Left forelimb (tissue), 1 donor: ENCODE results near the gene RARA.

Source experiments
- DNase-seq: peaks from one replicate; pipeline ENCODE4 v3.0.0-alpha.2; 2018; ENCODE audit warnings: low spot score

Gene RARA

DNA sequence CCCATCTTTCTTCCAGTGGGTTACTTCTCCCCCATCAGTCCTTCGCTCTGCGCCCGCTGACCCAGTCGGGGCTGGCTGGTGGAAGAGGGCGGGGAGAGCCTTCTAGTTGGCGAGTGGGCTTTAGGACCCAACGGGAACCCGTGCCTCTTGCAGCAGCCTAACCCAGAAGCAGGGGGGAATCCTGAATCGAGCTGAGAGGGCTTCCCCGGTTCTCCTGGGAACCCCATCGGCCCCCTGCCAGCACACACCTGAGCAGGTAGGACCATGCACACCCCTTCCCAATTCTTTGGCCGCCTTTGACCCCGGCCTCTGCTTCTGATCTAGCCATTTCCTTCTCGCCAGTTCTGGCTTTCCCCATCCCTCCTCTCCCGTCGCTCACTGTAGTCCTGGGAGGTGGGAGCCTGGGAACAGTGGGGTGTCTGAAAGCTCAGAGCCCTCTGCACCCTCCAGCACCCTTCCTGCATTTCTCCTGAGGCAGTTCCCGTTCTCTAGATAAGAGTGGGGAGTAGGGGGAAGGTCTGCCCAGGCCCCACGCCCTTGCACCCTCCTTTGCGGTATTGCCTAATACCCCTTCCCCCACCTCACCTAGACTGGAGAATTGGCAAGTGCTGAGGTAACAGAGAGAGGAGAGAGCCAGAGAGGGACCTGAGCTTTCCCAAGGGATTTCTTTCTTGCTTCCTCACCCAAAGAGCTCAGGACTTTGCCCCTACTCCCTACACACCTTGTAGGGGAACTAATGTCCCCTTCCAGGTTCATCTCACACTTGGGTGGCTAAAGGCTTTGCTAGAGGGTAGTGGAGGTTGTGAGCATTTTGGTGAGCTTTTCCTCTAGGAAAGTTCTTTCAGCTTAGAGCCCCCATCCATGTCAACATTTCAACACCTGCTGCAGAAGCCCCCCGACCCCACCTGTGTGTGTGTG is at the start of gene RARA:
RARA (plus strand) TSS at position 150 of the 918 bp plus-strand sequence. CDS start 22,039 bp downstream, outside the sequence.
- DNase-seq, result peak; percentile 78

DNA sequence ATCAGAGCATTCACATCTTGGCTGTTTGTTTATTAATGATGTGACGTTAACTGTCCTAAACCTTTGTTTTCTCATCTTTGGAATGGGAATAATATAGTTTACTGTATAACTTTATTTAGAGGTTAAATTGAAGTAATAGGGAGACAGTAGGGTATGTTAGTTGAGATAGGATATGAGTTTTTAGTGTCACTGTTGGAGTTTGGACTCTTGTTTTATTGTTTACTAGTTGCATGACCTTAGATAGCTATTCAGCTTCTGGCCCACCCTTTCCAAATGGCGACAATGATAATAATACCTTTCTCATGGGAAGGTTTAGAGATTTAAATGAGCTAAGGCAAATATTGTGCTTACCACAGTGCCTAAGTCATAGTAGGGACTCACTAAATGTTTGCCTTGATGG is 49.5 kb upstream of the RARA start:
- no peak for DNase-seq

- no peak for DNase-seq
These were observed 48.5 kb upstream of the RARA start for GRCh38 chr17:40260528-40260927.

GRCh38 chr17:40264458-40265185 is 44.4 kb upstream of the RARA start:
- DNase-seq, result no peak

DNA sequence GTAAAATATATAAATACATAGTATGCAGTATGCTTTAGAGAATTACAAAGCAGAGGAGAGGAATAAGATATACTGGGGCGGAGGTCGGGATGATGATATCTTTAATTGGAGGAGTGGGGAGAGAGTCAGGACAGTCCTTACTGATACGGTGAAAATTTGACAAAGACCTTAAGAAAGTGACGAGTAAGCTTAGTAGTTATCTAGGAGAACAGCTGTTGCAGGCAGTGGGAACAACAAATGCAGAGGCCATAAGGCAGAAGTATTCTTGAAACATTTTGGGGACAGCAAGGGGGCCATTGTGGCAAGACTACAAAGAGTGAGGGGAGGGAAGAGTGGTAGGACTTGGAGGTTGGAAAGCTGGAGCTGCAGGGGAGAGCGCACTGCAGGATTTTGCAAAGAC is 43.6 kb upstream of the RARA start:
- no peak for DNase-seq

DNA sequence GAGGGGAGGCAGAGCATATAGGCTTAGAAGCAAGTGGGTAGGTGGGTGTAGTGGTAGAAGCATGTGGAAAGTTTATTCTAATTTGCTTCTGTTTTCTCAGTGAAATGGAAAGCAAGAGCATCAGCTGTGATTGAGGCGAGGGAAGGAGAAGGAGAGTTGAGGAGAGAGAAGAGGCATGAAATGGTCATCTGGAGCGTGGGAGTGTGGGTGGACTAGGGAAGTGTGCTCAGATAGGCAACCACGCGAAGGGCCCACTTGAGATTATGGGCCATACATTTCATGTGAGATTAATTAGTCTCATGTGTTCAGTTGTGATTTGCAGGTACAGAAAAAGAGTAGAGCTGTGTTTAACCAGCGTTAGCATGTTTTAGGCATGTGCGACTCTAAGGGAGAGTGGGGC is 42.1 kb upstream of the RARA start:
- no peak for DNase-seq

DNA sequence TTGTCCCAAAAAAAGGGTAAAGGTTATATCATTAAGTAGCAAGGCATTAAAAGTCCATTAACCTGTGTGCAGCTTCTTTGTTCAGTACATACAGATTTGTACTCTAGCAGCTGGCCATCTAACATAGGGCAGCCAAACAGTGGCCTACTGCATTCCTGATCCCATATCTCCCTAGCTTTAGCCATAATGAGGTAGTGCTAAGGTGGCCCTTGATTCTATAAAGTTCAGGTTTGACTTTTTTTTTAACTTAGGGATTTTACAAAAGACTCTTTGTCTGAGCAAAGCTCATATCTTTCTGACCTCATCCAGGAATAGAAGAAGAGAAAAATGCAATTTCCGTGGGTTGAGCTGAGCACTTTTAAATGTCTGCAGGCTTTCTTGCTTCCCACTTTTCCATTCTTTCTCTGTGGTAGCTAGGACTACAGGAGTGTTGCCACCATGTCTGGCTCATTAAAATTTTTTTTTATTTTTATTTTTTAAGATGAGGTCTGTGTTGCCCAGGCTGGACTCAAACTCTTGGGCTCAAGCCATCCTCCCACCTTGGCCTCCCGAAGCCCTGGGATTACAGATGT is 40.8 kb upstream of the RARA start:
- no peak for DNase-seq

- DNase-seq, result no peak
These were observed 30.6 kb upstream of the RARA start for GRCh38 chr17:40278414-40278813.

DNA sequence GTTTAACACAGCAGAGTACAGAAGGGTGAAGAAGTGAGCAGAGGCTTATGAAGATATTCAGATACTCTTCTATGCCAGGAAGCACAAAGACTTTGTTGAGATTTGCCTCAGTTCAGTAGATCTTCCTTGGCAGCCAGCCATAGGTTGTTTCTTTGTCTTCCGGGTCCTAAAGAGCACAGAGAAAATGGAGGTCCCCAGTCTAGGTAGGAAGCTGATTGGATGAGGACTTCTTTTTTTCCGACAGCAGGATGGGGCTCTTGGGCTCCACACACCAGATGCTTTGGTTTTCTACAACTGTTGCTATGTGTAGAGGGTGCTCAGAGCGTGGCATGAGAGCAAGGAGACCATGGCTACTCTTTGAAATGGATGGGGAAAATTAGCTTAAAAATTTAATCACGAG is 29.6 kb upstream of the RARA start:
- DNase-seq, result no peak

- no peak for DNase-seq
These were observed 27.3 kb upstream of the RARA start for GRCh38 chr17:40281663-40282062.

DNA sequence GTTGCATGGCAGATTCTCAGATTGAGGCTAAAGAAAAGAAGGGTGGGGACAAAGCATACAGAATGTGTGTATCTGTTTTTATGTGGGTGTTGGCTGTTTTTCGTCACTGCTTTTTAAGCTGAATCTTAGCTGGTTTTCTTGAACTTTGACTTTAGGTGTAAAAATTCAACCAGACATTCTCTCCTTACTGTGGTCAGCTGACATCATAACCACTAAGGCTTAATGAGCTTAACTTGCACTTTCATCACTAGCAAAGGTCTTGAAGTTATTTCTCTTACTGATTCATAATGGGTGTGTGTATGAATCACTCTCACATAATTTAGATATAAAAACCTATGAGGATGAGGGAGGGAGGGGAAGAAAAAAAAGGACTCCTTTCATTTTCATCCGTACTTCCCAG is 25.3 kb upstream of the RARA start:
- no peak for DNase-seq

DNA sequence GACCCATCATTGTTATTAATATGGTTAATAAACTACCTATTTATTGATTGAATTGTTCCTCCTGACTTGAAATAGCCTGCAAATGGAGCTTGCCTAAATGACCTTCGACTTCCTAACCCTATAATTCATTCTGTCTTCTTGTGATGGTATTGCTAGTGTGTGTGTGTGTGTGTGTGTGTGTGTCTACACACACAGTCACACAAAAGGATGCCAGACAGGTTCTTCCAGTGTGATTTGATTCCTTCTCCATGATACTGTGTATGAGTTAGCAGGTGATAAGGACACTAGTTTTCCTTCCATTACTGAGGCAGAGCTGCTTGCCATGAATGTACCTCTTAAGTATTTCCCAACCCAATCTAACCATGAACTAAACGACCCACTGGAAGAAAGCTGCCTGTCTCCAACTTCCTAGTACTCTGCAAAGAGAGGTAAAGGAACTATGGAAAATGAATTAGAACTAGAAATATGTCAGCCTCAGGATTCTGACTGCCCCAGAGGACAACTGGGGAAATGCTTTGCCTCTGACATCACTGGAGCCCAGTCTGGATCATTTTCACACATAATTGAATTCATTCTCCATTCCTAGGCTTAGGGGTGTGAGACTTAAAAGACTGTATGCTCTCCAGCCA is 24.8 kb upstream of the RARA start:
- DNase-seq, result no peak

DNA sequence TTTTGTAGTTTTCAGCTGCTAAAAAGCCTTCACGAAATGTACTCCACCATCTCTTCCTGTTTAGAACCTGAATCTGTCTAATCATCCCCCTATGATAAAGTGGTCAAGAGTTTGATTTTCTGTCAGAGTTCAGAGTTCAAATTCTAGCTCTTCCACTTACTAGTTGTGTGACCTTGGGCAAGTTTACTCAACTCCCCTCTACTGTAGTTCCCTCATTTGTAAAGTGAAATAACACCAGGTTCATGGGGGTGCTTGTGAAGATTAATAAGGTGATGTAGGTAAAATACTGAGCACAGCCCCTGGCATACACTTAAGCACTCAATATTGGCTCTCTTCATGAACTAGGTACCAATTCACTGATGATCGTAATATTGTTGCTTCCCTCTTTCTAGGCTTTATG is 22.5 kb upstream of the RARA start:
- no peak for DNase-seq

DNA sequence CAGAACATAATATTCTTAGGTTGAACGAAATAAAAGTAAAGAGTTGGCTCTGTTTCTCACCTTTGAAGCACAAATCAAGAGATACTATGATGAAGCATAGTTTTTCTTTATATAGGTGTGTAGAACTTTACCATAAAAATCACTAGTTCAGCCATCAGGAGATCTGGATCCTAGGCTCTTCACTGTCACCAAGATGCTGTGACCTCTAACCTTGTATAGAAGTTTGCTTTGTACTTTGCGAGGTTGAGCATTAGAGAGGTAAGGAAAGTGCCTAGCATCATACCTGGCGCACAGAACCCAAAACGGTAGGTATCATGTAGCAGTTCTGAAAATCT is 21.9 kb upstream of the RARA start:
- DNase-seq, result no peak

GRCh38 chr17:40287494-40288369 is 21.2 kb upstream of the RARA start, which contains the start of gene CDC6:
Gene CDC6, plus strand, starts transcription at chr17:40287879. Its CDS starts 1,542 bp downstream, at chr17:40289421.
- DNase-seq, result peak; percentile 99

- DNase-seq, result no peak
These were observed 18.2 kb upstream of the RARA start for GRCh38 chr17:40290629-40291280.

DNA sequence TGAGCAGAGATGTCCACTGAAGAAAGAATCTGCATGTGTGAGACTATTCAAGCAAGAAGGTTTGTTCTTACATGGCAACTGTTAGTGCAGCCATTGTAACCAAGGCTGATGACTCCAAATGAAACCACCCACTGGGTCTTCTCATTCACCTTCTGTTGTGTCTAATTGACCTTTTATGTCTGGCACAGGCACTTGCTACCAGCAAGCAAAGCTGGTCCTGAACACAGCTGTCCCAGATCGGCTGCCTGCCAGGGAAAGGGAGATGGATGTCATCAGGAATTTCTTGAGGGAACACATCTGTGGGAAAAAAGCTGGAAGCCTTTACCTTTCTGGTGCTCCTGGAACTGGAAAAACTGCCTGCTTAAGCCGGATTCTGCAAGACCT is 17.7 kb upstream of the RARA start:
- no peak for DNase-seq

GRCh38 chr17:40293363-40293762 is 15.6 kb upstream of the RARA start:
- DNase-seq, result no peak

DNA sequence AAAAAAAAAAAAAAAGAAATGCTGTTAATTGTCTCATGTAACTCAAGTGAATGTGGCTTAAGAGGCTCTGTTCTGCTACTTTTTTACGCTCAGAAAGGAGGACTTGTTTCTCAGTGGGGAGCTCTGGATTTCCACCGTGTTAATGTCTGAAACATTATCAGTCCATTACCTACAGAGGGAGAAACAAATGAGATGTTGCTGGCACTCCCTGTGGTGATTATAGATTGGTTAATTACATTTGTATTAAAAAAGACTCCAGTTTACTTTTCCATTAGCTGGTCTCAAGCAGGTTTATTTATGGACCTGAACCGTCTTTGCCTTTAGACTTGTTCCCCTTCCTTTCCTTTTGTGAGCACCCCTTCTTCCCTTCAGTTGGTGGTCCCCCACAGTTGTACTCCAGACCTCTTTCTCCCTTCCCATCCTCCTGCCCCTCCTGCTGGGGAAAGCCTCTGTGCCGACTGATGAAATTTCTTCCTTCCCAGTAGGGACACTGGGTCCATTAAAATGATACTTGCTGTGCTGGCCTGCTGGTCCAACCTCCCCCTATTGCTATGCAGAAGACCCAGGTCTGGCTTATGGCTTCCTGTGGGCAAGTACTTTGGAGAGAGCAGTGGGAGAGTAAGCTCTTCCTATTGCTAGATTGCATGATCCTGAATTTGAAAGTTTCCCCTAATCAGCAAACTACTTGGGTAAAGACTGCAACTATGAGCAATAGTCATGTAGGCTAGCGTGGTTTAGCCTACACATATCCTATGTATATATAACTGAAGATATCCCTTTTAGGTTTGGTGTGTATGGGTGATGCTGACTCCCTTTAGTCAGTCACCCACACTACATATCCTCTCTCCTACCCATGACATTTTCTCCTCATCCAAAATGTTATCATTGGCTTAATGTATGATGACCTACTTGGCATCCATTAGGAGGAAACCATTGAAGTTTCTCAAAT is 13.2 kb upstream of the RARA start:
- DNase-seq, result no peak

DNA sequence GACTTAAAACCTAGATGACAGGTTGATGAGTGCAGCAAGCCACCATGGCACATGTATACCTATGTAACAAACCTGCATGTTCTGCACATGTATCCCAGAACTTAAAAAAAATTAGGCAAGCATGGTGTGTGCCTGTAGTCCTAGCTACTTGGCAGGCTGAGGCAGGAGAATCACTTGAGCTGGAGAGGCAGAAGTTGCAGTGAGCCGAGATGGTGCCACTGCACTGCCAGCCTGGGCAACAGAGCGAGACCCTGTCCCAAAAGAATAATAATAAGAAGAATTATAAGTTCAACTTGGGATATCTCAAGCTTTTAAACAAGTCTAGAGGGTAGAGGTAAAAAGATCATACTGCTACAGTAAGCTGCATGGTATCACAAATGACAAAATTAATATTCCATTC is 11.5 kb upstream of the RARA start:
- DNase-seq, result no peak
